ENCODE data around the gene EXOC1. TPM values are rescaled to one million over a fixed set of nuclear protein-coding genes. Genes with fewer than 3 reads are reported as not detected.

Gene EXOC1
- total RNA-seq, 1 experiment from 2014 or later, result 12.0 TPM

- no peak overlapping the region for H3K4me3 ChIP-seq (ENCODE audit: low read depth, low read length, poor library complexity, severe bottlenecking)
- DNase-seq (ENCODE audit: low spot score), result no peak
- H3K4me1 ChIP-seq (ENCODE audit: insufficient read depth, low read length, poor library complexity, severe bottlenecking), result peaks cover 19% of the 10 kb centered on the region
- TF ChIP-seq CTCF (conservative IDR thresholded peaks at IDR 0.05; ENCODE audit: low read depth, low read length), result no peak
- no peak for TF ChIP-seq EZH2 (IDR thresholded peaks at IDR 0.05; ENCODE audit: borderline replicate concordance, low read depth, low read length, poor library complexity, severe bottlenecking)
- H3K27me3 ChIP-seq (replicated peaks; ENCODE audit: insufficient read depth, low read depth, low read length, poor library complexity), result no peaks in the 10 kb centered on the region
- peaks cover 3% of the 10 kb centered on the region for H3K36me3 ChIP-seq (ENCODE audit: insufficient read depth, low read length, poor library complexity, severe bottlenecking)
- ChIA-PET CTCF (no interaction called here), POLR2A (ENCODE audit: low non-redundant PET) (no interaction called here)
- H3K27ac ChIP-seq (ENCODE audit: low read depth, low read length, poor library complexity, severe bottlenecking), result no peak overlapping the region
- no TSS peak for BruUV-seq (replicated peaks)
- no peaks in the 10 kb centered on the region for H3K9me3 ChIP-seq (ENCODE audit: low read depth, low read length, poor library complexity, severe bottlenecking)
- intact Hi-C loops (cut with micrococcal nuclease; ENCODE audit: unreplicated experiment), result loop anchor here (10.0 kb wide), 2 partner anchors 321 to 461 kb away; partner anchors contain the start of gene CLOCK
Measured at GRCh38 chr4:55865228-55865806, 11.9 kb downstream of the EXOC1 start.

DNA sequence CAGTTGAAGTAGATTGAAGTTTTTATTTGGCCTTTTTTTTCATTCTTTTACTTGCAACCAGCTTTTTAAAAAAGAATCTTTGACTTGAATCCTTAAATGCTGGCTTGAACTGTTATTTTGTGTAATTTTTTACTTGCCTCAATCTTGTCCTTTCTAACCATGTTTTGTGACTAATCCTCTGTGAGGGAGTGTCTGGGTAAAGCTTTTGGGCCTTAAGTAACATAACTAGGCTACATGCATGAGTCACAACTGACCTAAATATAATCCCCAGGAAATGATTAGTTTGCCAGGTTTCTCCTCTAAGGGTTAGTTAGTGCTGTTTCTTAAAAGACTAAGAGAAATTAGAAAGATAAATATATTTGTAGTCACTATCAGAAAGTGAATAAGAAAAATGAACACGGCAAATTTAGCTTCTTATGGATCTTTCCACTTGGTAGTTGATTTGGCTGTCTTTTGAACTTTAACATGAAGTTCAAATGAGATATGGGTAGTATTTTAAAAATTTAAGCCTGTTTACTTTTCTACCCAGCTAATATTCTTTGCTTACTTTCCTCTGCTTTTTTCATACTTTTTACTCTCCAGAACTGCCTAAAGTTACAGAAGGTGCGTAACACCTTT lies 13.0 kb downstream of the EXOC1 start:
- H3K27ac ChIP-seq (ENCODE audit: low read depth, low read length, poor library complexity, severe bottlenecking), result peak overlapping the region; percentile 57
- ChIA-PET POLR2A (ENCODE audit: low non-redundant PET) (no interaction called here), CTCF (no interaction called here)
- DNase-seq (ENCODE audit: low spot score), result peak; percentile 65
- intact Hi-C loops (cut with micrococcal nuclease; ENCODE audit: unreplicated experiment), result loop anchor here (10.0 kb wide), 2 partner anchors 322 to 462 kb away; partner anchors contain the start of gene CLOCK
- no TSS peak for BruUV-seq (replicated peaks)
- H3K4me3 ChIP-seq (ENCODE audit: low read depth, low read length, poor library complexity, severe bottlenecking), result no peak overlapping the region
- no peaks in the 10 kb centered on the region for H3K9me3 ChIP-seq (ENCODE audit: low read depth, low read length, poor library complexity, severe bottlenecking)
- H3K27me3 ChIP-seq (replicated peaks; ENCODE audit: insufficient read depth, low read depth, low read length, poor library complexity), result no peaks in the 10 kb centered on the region
- TF ChIP-seq EZH2 (IDR thresholded peaks at IDR 0.05; ENCODE audit: borderline replicate concordance, low read depth, low read length, poor library complexity, severe bottlenecking), result no peak
- no peak for TF ChIP-seq CTCF (conservative IDR thresholded peaks at IDR 0.05; ENCODE audit: low read depth, low read length)
- H3K36me3 ChIP-seq (ENCODE audit: insufficient read depth, low read length, poor library complexity, severe bottlenecking), result peaks cover 7% of the 10 kb centered on the region
- peaks cover 19% of the 10 kb centered on the region for H3K4me1 ChIP-seq (ENCODE audit: insufficient read depth, low read length, poor library complexity, severe bottlenecking)

DNA sequence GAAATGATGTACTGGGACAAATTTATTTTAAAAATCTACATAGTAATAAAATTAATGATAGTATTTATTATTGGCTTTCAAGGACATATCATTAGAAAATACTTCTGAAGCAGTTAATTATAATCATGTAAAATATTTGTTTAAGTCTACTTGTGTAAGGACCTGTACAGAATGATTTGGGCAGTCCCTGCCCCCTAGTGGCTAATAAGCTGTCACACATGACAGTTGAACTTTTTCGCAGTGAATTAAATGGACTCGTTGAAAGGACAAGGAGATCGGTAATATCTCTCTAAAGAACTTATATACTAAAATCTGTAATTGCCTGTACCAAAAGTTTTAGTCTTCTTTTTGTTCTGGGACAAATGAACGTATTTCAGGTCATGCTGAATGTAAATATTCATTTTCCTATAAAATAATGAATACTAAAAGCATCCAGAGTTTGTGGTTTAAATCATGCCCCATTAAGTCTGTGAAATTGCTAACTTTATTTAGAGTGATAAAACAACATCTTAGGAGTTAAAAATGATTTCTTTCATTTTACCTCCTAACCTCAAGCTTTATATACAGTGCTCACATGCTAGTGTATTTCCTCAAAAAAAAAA lies 13.6 kb downstream of the EXOC1 start:
- Histone ChIP-seq H3K4me3 (ENCODE audit: low read depth, low read length, poor library complexity, severe bottlenecking) (no peak overlapping the region), H3K36me3 (ENCODE audit: insufficient read depth, low read length, poor library complexity, severe bottlenecking) (peaks cover 7% of the 10 kb centered on the region), H3K27ac (ENCODE audit: low read depth, low read length, poor library complexity, severe bottlenecking) (no peak overlapping the region), H3K9me3 (ENCODE audit: low read depth, low read length, poor library complexity, severe bottlenecking) (no peaks in the 10 kb centered on the region), H3K4me1 (ENCODE audit: insufficient read depth, low read length, poor library complexity, severe bottlenecking) (peaks cover 19% of the 10 kb centered on the region), H3K27me3 (replicated peaks; ENCODE audit: insufficient read depth, low read depth, low read length, poor library complexity) (no peaks in the 10 kb centered on the region)
- ChIA-PET CTCF (no interaction called here), POLR2A (ENCODE audit: low non-redundant PET) (no interaction called here)
- TSS peak; percentile 19 for BruUV-seq (replicated peaks)
- DNase-seq (ENCODE audit: low spot score), result peak; percentile 67
- TF ChIP-seq EZH2 (IDR thresholded peaks at IDR 0.05; ENCODE audit: borderline replicate concordance, low read depth, low read length, poor library complexity, severe bottlenecking) (no peak), CTCF (conservative IDR thresholded peaks at IDR 0.05; ENCODE audit: low read depth, low read length) (peak; percentile 67)
- intact Hi-C loops (cut with micrococcal nuclease; ENCODE audit: unreplicated experiment), result loop anchor here (10.0 kb wide), 2 partner anchors 322 to 462 kb away; partner anchors contain the start of gene CLOCK

Data from A673 (cell line).